GM18909 (cell line): Measurements from ENCODE around the gene HLA-DQA2.
"Not testable (repeated sequence)": the region's sequence is repeated elsewhere in the genome, so short reads cannot be mapped to it uniquely, and the experiment has no call there.

Experiments
- ATAC-seq: cut with Tn5 transposase; IDR thresholded peaks from one replicate; pipeline ENCODE4 v1.9.1; 2021; ENCODE audit warnings: mild to moderate bottlenecking; ENCODE audit not compliant: unreplicated experiment, poor library complexity

The HLA-DQA2 gene

GRCh38 chr6:32774426-32774825 is 33.2 kb downstream of the HLA-DQA2 start:
- no peak for ATAC-seq

- ATAC-seq = no peak
These were observed 33.9 kb downstream of the HLA-DQA2 start for GRCh38 chr6:32775071-32775470.

GRCh38 chr6:32779036-32779435 is 37.8 kb downstream of the HLA-DQA2 start:
- no peak for ATAC-seq

- not testable (repeated sequence) for ATAC-seq
These were observed 41.7 kb downstream of the HLA-DQA2 start for GRCh38 chr6:32782923-32783322.

GRCh38 chr6:32785781-32786533 is 44.8 kb downstream of the HLA-DQA2 start:
- no peak for ATAC-seq

- no peak for ATAC-seq
These were observed 49.1 kb downstream of the HLA-DQA2 start for GRCh38 chr6:32790306-32790705.

- no peak for ATAC-seq
These were observed 51.8 kb downstream of the HLA-DQA2 start for GRCh38 chr6:32792901-32793435.

GRCh38 chr6:32794510-32794909 is 53.3 kb downstream of the HLA-DQA2 start:
- ATAC-seq = no peak
